Ishikawa (cell line): ENCODE data around the gene MARVELD1.

ENCODE experiments used
- CEBPB ChIP-seq: IDR thresholded peaks from 2 replicates; pipeline ENCODE4 v1.6.1; 2012
- TEAD4 ChIP-seq: IDR thresholded peaks from 2 replicates; pipeline ENCODE4 v1.6.1; 2012
- YY1 ChIP-seq: IDR thresholded peaks from 2 replicates; pipeline ENCODE4 v1.6.1; 2012; ENCODE audit warnings: low read depth

- no peak for TF ChIP-seq YY1
- TF ChIP-seq TEAD4 = no peak
- TF ChIP-seq CEBPB = no peak
Observed at GRCh38 chr10:97754726-97755125, 41.2 kb downstream of the MARVELD1 start.
